GM18858 (cell line): ENCODE data around the gene PRKACB.

Experiments
- ATAC-seq: cut with Tn5 transposase; IDR thresholded peaks from one replicate; pipeline ENCODE4 v1.9.1; 2021; ENCODE audit not compliant: unreplicated experiment

PRKACB gene

GRCh38 chr1:84155517-84155916 is 11.4 kb downstream of the PRKACB start:
- ATAC-seq: no peak

GRCh38 chr1:84156210-84156621 is 12.1 kb downstream of the PRKACB start:
- no peak for ATAC-seq

- ATAC-seq: no peak
Measured at GRCh38 chr1:84159533-84160240, 15.6 kb downstream of the PRKACB start.

GRCh38 chr1:84162295-84162694 is 18.2 kb downstream of the PRKACB start:
- ATAC-seq: no peak

GRCh38 chr1:84163123-84163931 is 19.3 kb downstream of the PRKACB start:
- no peak for ATAC-seq

GRCh38 chr1:84164161-84164560 is 20.1 kb downstream of the PRKACB start:
- ATAC-seq: no peak

- no peak for ATAC-seq
Measured at GRCh38 chr1:84164567-84165021, 20.5 kb downstream of the PRKACB start.

- ATAC-seq: no peak
Measured at GRCh38 chr1:84165601-84166000, 21.5 kb downstream of the PRKACB start.

- ATAC-seq: peak; percentile 93
Measured at GRCh38 chr1:84166797-84167196, 22.7 kb downstream of the PRKACB start.

GRCh38 chr1:84168783-84169182 is 24.7 kb downstream of the PRKACB start:
- ATAC-seq: no peak

GRCh38 chr1:84170171-84170570 is 26.1 kb downstream of the PRKACB start:
- no peak for ATAC-seq

- no peak for ATAC-seq
Measured at GRCh38 chr1:84171481-84171880, 27.4 kb downstream of the PRKACB start.

GRCh38 chr1:84174051-84174556 is 30.0 kb downstream of the PRKACB start:
- ATAC-seq: no peak

- no peak for ATAC-seq
Measured at GRCh38 chr1:84181350-84182005, 37.4 kb downstream of the PRKACB start.

GRCh38 chr1:84190455-84190854 is 46.4 kb downstream of the PRKACB start:
- no peak for ATAC-seq

GRCh38 chr1:84192681-84193080 is 48.6 kb downstream of the PRKACB start:
- no peak for ATAC-seq

- no peak for ATAC-seq
Measured at GRCh38 chr1:84198832-84199231, 54.8 kb downstream of the PRKACB start.

- no peak for ATAC-seq
Measured at GRCh38 chr1:84199257-84199656, 55.2 kb downstream of the PRKACB start.

- no peak for ATAC-seq
Measured at GRCh38 chr1:84202126-84202525, 58.1 kb downstream of the PRKACB start.

- ATAC-seq: no peak
Measured at GRCh38 chr1:84206375-84206774, 62.3 kb downstream of the PRKACB start.

GRCh38 chr1:84208935-84209334 is 64.9 kb downstream of the PRKACB start:
- no peak for ATAC-seq
